T47D (cell line): ENCODE results near the gene FBXO42.
"Not testable (repeated sequence)": the region's sequence is repeated elsewhere in the genome, so short reads cannot be mapped to it uniquely, and the experiment has no call there.

Source experiments
- DNase-seq, 2 experiments: peaks; one replicate each; pipeline versions ENCODE4 v3.0.0 to v3.0.0-alpha.2; 2011 to 2012; ENCODE audit warnings: low read depth in 1 of 2, low spot score in 1 of 2
- JUND ChIP-seq: IDR thresholded peaks from 2 replicates; pipeline ENCODE4 v1.6.1; 2012; ENCODE audit warnings: low read depth
- in situ Hi-C: cut with HindIII; loops from 2 replicates; pipeline ENCODE4 v1.10.0; 2016; ENCODE audit warnings: low sequenced_read_pairs, low pct_unique_long_range_greater_than_20kb

Gene FBXO42

GRCh38 chr1:16260814-16261213 lies 91.5 kb downstream of the FBXO42 start:
- no peak for TF ChIP-seq JUND
- in situ Hi-C loops, result no loop called here
- DNase-seq, result no peak

GRCh38 chr1:16258591-16259135 lies 93.6 kb downstream of the FBXO42 start:
- DNase-seq, result no peak
- in situ Hi-C loops, result no loop called here

GRCh38 chr1:16257968-16258367 lies 94.3 kb downstream of the FBXO42 start:
- in situ Hi-C loops, result no loop called here
- DNase-seq, result no peak
- no peak for TF ChIP-seq JUND

More at GRCh38 chr1:16258591-16259135, 93.6 kb downstream of the FBXO42 start:
- no peak for TF ChIP-seq JUND

- in situ Hi-C loops, DNase-seq: not testable (repeated sequence)
Measured at GRCh38 chr1:16257556-16257955, 94.7 kb downstream of the FBXO42 start.

- DNase-seq, result no peak
- no peak for TF ChIP-seq JUND
- in situ Hi-C loops, result no loop called here
Measured at GRCh38 chr1:16256478-16256877, 95.8 kb downstream of the FBXO42 start.

DNA sequence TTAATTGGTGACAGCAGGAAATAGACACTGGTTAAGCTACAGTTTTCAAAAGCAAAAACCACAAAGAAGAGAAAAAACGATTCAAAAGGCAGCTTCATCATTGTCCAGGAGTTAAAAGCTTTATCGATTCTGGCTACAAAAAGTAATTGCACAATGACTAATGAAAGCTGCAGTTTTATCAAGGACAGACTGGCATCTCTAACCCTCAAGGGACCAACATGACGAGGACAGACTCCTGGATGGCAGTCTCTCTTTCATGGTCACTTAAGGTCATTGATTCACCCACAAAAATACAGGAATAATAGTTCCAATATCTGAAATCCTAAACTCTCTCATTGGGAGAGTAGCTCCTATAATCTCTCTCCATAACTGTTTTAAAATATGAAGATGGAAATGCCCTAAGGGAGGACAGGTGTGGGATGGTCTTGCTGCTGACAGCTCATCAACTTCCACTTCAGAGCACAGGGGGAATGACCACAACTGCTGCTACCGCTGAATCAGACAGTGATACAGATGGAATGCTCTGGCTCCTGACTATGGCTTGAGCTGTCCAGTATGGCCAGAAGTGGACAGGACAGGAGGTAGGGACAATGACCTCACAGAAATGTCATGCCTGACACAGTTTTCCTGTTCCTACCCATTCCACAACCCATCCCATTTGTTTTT lies 97.9 kb downstream of the FBXO42 start:
- no peak for TF ChIP-seq JUND
- no peak for DNase-seq
- in situ Hi-C loops, result no loop called here

- in situ Hi-C loops, result no loop called here
- no peak for DNase-seq
- TF ChIP-seq JUND, result no peak
Measured at GRCh38 chr1:16253332-16253922, 98.9 kb downstream of the FBXO42 start.

- in situ Hi-C loops, result no loop called here
- TF ChIP-seq JUND, result no peak
- no peak for DNase-seq
Measured at GRCh38 chr1:16252912-16253311, 99.4 kb downstream of the FBXO42 start.

DNA sequence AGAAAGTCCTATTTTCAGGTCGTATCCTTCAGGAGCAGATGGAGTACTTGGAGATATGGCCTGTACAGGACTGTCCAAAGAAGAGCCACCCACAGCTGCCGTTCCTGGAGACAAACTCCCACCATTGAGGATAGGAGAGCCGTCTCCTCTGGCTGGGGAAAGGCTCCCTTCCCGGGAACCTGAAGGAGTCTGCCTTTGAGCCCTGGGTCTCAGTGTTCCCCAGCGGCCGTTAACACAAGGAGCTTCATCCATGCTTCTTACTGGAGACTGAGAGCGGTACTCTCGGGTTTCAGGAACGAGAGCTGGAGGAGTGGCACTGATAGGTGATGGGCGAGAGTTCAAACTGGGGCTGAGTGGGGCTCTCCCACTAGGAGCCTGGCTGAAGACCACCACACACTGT lies 100.9 kb downstream of the FBXO42 start:
- in situ Hi-C loops, result no loop called here
- no peak for DNase-seq
- no peak for TF ChIP-seq JUND

GRCh38 chr1:16250524-16251251 lies 101.6 kb downstream of the FBXO42 start:
- TF ChIP-seq JUND, result no peak
- no peak for DNase-seq
- in situ Hi-C loops, result no loop called here

DNA sequence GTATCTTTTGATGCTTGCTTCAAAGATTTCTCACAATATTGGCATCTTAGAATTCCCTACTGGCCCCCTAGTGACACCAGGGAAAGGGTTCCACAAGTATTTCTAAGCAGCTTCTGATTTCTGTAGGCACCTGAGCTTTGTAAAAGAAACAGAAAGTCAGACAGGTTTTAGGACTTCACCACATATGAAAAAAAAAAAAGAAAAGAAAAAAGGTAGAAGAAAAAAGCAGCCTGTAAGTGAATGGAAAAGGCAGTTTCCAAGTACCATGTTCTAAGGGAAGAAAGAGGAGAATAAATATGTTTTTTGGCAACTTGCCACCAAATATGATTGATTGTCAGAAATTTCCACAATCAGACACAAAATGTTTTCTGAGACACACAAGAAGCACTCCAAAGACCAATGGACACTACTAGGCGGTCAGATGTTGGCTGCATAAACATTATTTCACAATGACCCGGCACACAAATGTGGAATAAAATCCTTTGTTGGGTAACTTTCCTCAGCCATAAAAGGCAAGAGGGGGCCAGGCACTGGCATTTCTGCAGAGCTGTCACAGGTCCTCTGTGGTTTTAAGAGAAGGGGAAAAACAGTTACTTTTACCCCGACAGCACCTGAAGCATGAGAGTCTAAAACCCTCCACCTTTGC lies 102.6 kb downstream of the FBXO42 start:
- in situ Hi-C loops, result no loop called here
- no peak for DNase-seq

DNA sequence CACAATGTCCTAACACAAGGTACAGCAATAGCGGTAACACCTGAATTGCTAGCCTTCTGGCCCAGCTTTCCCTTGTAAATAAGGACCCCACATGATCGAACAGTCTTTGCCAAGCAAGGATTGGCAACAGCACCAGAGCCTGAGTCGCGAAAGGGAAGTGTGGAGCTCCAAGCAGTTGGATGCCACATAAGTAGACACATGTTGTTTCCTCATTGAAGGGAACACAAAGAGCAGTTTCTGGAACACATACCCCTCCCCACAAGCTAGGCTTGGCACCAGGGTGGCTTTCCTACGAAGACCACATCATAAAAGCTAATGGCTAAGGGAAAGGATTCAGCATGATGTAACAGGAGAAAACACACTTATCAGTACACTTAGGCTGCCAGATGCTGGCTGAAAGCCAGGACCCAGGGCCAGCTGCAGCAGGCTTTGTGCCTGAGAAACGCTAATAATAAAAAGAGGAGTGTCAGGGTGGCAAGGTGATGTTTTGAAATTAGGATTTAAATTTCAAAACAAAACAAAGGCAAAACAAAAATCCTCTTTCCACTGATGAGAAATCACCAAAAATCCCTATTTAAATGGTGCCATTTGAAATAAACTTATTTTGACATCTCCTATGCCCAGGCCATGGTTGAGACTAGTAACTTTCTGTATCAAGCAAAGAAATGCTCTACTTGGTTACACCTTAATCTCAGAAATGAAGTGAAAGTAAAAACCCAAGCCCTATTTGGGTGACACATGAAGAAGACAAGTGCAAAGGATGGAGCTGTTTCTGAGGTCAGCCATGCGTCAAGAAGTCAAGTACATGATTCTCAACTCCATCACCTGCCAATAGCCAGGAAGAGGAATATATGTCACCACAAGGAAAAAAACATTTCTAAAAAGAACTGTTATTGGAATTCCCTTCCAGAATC lies 103.4 kb downstream of the FBXO42 start:
- in situ Hi-C loops, result no loop called here
- TF ChIP-seq JUND, result no peak
- no peak for DNase-seq

More for the DNA sequence above, 102.6 kb downstream of the FBXO42 start:
- no peak for TF ChIP-seq JUND
